SK-N-MC (cell line): Measurements from ENCODE around the gene GJE1.
"Not testable (repeated sequence)": the region's sequence is repeated elsewhere in the genome, so short reads cannot be mapped to it uniquely, and the experiment has no call there.

Experiments
- DNase-seq: peaks from one replicate; pipeline ENCODE4 v3.0.0-alpha.2; 2011; ENCODE audit warnings: low read depth, low spot score
- H3K27ac ChIP-seq: fragments of 200-600 bp; sonication (generic); 2 replicates; pipeline ENCODE4 v1.5.1; 2016; ENCODE audit warnings: mixed run types
- H3K36me3 ChIP-seq: fragments of 200-600 bp; sonication (generic); 2 replicates; pipeline ENCODE4 v1.6.1; 2017; ENCODE audit warnings: antibody characterized with exemption, low read length, mixed read lengths; ENCODE audit not compliant: insufficient read depth
- H3K4me3 ChIP-seq: fragments of 200-600 bp; sonication (generic); 2 replicates; pipeline ENCODE4 v1.5.1; 2016
- H3K9ac ChIP-seq: fragments of 200-600 bp; sonication (generic); 2 replicates; pipeline ENCODE4 v1.8.0; 2017; ENCODE audit warnings: mixed run types, mixed read lengths; ENCODE audit not compliant: insufficient read length
- H3K9me3 ChIP-seq: fragments of 200-600 bp; sonication (generic); 2 replicates; pipeline ENCODE4 v1.6.1; 2017; ENCODE audit warnings: low read depth, mild to moderate bottlenecking, antibody characterized with exemption, low read length, moderate library complexity, mixed read lengths
- EZH2 ChIP-seq: fragments of 200-600 bp; sonication (generic); IDR thresholded peaks from one replicate; pipeline ENCODE4 v1.6.1; 2017; ENCODE audit warnings: antibody characterized with exemption
- FOXP2 ChIP-seq: optimal IDR thresholded peaks from 2 replicates; pipeline ENCODE3; 2011; ENCODE audit warnings: mild to moderate bottlenecking, moderate library complexity; ENCODE audit not compliant: insufficient read depth; ENCODE audit errors: extremely low read length, control extremely low read depth
- POLR2AphosphoS5 ChIP-seq: IDR thresholded peaks from 2 replicates; pipeline ENCODE4 v1.6.1; 2012; ENCODE audit warnings: mild to moderate bottlenecking, low read depth, low read length, borderline replicate concordance

Gene GJE1

GRCh38 chr6:142155895-142156757, 23.4 kb downstream of the GJE1 start:
- H3K4me3 ChIP-seq = no peak overlapping the region

GRCh38 chr6:142156758-142157068, 24.0 kb downstream of the GJE1 start:
- not testable (repeated sequence) for H3K4me3 ChIP-seq, H3K27ac ChIP-seq, H3K9me3 ChIP-seq, H3K9ac ChIP-seq, DNase-seq
- peaks cover 15% of the 10 kb centered on the region for H3K36me3 ChIP-seq

More at GRCh38 chr6:142155895-142156757, 23.4 kb downstream of the GJE1 start:
- no peaks in the 10 kb centered on the region for H3K9me3 ChIP-seq
- peaks cover 20% of the 10 kb centered on the region for H3K36me3 ChIP-seq
- no peak overlapping the region for H3K27ac ChIP-seq
- no peak for TF ChIP-seq POLR2AphosphoS5
- TF ChIP-seq EZH2 = no peak
- no peak for TF ChIP-seq FOXP2
- no peak for DNase-seq
- H3K9ac ChIP-seq = no peak overlapping the region

DNA sequence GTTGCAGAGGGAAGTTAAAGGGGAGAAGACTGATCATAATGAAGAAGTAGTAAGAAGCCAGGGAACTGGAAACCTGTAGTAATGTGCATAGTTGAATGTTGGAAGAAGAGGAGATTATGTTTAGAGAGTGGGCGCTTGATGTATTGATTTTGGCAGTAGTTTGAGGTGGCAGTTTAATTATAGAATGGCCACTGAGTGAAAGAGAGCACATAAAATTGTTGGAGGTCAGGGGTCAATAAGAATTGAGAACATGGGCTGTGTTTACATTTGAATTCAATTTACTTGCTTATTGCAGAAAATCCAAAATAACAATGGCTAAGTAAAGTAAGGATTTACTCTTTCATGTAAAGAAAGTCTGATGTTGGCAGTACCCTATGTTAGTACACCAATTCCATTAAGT, 30.1 kb downstream of the GJE1 start:
- TF ChIP-seq POLR2AphosphoS5 (no peak), FOXP2 (no peak), EZH2 (no peak)
- H3K9me3 ChIP-seq = no peaks in the 10 kb centered on the region

DNA sequence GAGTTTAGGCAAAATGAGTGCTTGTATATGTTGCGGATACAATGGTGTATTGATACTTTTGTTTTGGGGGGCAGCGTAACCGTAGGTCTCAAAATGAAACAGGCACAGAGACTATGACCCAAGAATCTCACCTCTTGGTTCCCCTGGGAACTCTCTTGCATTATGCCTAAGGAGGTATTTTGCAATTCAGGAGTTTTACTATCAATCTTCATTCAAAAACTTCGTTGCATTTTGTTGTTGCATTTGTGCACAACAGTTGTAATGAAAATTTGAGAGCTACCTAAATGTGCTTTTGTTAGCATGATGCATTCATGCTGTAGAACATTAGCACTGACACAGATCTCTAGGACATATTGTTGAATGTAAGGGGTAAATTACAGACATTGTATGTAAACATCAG, 32.5 kb downstream of the GJE1 start:
- no peak overlapping the region for H3K9ac ChIP-seq
- no peak for DNase-seq
- H3K27ac ChIP-seq = no peak overlapping the region
- H3K36me3 ChIP-seq = peaks cover 31% of the 10 kb centered on the region
- H3K4me3 ChIP-seq = no peak overlapping the region
- TF ChIP-seq POLR2AphosphoS5 (no peak), FOXP2 (no peak), EZH2 (no peak)
- H3K9me3 ChIP-seq = no peaks in the 10 kb centered on the region

More for the DNA sequence above, 30.1 kb downstream of the GJE1 start:
- no peak for DNase-seq
- Histone ChIP-seq H3K36me3 (peaks cover 21% of the 10 kb centered on the region), H3K9ac (no peak overlapping the region), H3K4me3 (no peak overlapping the region), H3K27ac (no peak overlapping the region)

- Histone ChIP-seq H3K27ac (no peak overlapping the region), H3K9ac (no peak overlapping the region), H3K36me3 (peaks cover 46% of the 10 kb centered on the region), H3K9me3 (no peaks in the 10 kb centered on the region), H3K4me3 (no peak overlapping the region)
- no peak for DNase-seq
- TF ChIP-seq FOXP2 = no peak
- no peak for TF ChIP-seq POLR2AphosphoS5
- no peak for TF ChIP-seq EZH2
These were observed 34.3 kb downstream of the GJE1 start for GRCh38 chr6:142167071-142167470.

GRCh38 chr6:142167486-142167885, 34.8 kb downstream of the GJE1 start:
- Histone ChIP-seq H3K27ac (no peak overlapping the region), H3K4me3 (no peak overlapping the region), H3K36me3 (peaks cover 50% of the 10 kb centered on the region), H3K9ac (no peak overlapping the region), H3K9me3 (no peaks in the 10 kb centered on the region)
- TF ChIP-seq FOXP2 (no peak), EZH2 (no peak), POLR2AphosphoS5 (no peak)
- no peak for DNase-seq

DNA sequence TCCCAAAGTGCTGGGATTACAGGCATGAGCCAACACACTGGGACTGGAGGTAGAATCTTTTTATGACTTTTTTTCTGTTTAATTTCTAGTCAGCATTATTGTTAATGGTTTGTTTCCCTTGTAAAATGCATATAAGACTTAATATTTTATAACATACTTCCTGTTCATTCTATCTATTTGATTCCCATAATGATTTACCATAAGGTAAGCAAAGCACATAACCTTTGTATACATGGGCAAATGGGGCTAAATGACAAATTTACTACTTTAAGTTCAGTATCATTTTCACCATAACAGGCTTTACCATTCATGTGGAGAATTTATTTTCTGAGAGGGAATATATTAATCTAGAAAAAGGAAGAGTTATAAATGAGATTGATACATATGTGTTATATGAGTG, 38.6 kb downstream of the GJE1 start:
- H3K9me3 ChIP-seq = no peaks in the 10 kb centered on the region
- TF ChIP-seq EZH2 (no peak), FOXP2 (no peak), POLR2AphosphoS5 (no peak)
- H3K27ac ChIP-seq = no peak overlapping the region
- H3K36me3 ChIP-seq = peaks cover 83% of the 10 kb centered on the region
- DNase-seq = no peak
- no peak overlapping the region for H3K4me3 ChIP-seq
- no peak overlapping the region for H3K9ac ChIP-seq

DNA sequence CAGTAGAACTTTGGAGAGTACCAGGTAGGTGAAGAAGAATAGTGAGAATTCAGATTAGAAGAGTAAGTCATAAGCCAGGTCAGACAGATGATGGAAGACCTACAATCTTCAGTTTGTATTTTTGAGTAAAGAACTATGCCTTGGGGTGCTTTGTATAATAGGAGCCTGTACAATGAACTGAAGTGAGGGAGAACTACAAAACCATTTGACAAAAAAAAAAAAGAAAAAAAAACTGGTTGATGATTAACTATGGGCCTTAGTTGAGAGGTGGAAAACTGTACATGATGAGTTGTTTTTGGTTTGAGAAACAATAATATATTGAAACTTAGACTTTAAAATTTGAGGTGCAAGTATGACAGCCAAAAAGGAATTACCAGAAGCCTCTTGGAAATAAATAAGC, 40.0 kb downstream of the GJE1 start:
- H3K9ac ChIP-seq = no peak overlapping the region
- H3K36me3 ChIP-seq = peaks cover 84% of the 10 kb centered on the region
- no peak for DNase-seq
- no peak overlapping the region for H3K27ac ChIP-seq
- no peak overlapping the region for H3K4me3 ChIP-seq
- H3K9me3 ChIP-seq = no peaks in the 10 kb centered on the region
- TF ChIP-seq FOXP2 (no peak), EZH2 (no peak), POLR2AphosphoS5 (no peak)

DNA sequence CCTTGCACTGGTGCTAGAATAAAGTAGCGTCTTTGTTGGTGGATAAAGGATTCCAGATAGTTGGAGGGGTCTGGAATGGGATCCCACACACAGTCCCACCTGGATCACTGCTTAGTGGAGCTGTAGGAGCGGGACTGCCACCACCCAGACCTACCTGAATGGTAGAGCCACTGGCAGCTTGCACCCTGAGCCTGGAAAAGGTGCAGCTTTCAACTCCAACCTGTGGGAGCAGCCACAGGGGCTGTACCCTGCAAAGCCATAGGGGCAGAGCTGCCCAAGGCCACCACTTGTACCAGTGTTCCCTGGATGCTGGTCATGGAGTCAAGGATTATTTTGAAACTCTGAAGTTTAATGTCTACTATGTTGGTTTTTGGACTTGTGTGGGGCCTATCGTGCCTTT, 41.3 kb downstream of the GJE1 start:
- no peaks in the 10 kb centered on the region for H3K9me3 ChIP-seq
- H3K27ac ChIP-seq = no peak overlapping the region
- H3K36me3 ChIP-seq = peaks cover 82% of the 10 kb centered on the region
- TF ChIP-seq FOXP2 (no peak), EZH2 (no peak), POLR2AphosphoS5 (no peak)
- H3K4me3 ChIP-seq = no peak overlapping the region
- no peak for DNase-seq
- H3K9ac ChIP-seq = no peak overlapping the region
